ENCODE measurements around the gene ZNF138.
A peak's percentile ranks its signal among the peaks of the same experiment; 100 is the strongest.
"Not testable (repeated sequence)": the region's sequence is repeated elsewhere in the genome, so short reads cannot be mapped to it uniquely, and the experiment has no call there.

The ZNF138 gene

DNA sequence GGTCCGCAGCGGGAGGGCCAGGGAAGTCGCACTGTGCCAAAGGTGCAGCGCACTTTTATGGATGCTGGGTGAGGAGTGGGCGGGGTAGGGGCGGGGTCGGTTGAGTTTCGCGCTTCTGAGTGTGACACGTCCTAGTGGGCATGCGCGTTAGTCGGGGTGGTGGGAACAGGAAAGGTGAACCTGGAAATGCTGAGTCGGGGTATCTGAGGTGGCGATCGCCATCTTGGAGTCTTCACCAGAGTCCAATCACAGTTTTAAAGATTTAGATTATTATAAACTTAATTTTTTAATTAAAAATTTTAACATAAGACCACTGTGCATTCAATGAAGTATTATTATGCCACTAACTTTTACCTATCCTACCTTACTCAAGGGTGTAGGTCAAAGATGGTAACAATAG is 45.7 kb downstream of the ZNF138 start:
- no peak for DNase-seq

DNA sequence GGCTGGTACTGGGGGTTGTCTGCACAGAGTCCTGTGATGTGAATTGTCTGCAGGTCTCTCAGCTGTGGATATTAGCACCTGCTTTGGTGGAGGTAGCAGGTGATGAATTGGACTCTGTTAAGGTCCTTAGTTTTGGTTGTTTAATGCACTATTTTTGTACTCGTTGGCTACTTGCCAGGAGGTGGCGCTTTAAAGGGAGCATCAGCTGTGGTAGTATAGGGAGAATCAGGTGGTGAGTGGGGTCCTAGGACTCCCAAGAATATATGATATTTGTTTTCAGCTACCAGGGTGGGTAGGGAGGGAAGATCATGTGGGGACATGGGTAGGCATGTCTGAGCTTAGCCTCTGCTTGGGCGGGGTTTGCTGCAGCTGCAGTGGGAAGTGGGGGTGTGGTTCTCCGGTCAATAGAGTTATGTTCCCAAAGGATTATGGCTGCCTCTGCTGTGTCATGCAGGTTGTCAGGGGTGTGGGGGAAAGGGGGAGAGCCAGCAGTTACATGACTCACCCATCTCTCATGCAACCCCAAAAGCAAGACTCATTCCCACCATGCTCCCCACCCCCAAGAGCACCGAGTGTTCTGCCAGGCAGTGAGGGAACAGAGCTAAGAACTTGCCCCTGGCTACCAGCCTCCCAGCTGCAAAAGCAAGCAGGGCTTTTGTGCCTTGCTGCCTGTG is 55.2 kb downstream of the ZNF138 start:
- no peak for DNase-seq

DNA sequence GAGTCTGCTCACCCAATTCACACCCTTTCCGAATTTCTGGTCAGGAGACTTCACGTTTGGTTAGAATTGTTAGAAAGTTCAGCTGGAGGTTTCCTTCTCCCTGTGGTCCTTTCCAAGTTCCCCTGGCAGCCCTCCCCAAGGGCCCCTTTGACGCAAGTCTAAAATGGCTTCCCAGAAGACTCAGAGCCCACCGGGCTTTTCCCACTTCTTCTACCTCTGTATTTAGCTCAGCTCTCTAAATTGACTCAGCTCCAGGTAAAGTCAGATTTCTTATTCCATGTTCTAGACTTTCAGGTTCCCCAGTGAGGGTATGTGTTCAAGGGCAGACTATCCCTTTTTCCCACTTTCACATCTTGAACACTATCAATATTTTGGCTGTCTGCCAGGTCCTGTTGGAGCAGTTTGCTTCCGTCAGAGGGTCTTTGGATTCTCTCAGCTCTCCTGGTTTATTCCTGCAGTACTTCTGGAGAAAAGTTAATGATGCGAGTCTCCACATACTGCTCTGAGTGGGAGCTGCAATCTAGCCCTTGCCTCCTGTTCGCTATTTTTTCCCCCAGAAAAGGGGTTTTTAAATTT is 55.8 kb downstream of the ZNF138 start:
- no peak for DNase-seq

DNA sequence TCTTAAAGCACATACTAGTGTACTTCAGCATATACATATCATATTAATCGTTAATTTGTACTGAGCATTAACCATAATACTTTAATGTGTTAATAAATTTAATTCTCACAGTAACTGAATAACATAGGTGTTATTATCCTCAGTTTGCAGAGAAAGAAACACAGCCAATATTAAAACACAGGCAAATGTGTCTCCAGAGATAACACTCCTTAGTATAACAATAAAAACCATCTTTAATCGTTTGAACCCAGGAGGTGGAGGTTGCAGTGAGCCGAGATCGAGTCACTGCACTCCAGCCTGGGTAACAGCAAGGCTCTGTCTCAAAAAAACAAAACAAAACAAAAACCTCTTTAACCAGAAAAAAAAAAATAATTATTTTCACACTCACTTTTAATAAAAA is 59.5 kb downstream of the ZNF138 start:
- DNase-seq = no peak

DNA sequence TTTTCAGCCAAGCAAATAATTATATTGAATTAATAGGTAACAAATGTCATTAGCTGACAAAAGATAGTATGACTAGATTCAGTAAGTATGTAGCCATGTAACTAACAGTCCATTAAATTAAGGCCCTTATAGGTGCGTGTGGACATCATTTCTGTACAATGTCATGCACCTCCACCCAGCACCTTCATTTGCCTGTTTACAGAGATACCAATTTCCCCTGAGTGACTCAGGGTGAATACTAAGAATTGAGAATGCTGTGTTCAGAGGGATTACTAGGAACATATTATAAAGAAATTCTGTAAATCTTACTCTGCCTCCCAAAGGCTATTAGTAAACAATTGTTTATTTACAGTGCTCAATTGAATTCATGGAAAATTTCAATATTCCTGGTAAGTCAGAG is 60.7 kb downstream of the ZNF138 start:
- DNase-seq = no peak

DNA sequence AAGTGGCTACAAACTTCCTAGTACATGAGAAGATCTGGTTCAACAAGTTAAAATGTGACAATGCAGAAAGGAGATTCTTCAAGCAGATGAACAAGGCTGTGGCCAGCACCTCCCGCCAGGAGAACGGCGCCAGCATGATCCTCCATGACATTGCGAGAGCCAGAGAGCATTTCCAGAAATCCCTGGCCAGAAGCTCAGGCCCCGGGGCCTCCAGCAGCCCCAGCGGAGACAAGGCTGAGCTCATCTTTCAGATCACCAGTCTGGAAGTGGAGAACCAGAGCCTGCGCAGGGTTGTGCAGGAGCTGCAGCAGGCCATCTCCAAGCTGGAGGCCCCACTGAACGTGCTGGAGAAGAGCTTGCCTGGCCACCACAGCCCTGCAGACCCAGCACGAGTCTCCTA is 68.8 kb downstream of the ZNF138 start:
- DNase-seq = no peak

DNA sequence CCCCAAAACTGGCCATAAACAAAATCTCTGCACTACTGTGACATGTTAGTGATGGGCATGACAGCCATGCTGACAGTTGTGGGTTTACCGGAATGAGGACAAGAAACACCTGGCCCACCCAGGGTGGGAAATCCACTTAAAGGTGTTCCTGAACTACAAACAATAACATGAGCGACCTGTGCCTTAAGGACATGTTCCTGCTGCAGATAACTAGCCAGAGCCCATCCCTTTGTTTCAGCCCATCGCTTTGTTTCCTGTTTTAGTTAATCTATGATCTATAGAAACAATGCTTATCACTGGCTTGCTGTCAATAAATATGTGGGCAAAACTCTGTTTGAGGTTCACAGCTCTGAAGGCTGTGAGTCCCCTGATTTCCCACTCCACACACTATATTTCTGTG is 69.3 kb downstream of the ZNF138 start:
- DNase-seq = not testable (repeated sequence)

DNA sequence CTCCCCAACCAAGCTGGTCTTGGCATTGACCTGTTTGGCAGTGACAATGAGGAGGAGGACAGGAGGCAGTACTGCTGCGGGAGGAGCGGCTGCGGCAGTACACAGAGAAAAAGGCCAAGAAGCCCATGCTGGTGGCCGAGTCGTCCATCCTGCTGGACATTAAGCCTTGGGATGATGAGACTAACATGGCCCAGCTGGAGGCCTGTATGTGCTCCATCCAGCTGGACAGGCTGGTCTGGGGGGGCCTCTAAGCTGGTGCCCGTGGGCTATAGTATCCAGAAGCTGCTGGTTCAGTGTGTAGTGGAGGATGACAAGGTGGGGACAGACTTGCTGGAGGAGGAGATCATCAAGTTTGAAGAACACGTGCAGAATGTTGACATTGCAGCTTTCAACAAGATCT is 69.7 kb downstream of the ZNF138 start:
- no peak for DNase-seq

DNA sequence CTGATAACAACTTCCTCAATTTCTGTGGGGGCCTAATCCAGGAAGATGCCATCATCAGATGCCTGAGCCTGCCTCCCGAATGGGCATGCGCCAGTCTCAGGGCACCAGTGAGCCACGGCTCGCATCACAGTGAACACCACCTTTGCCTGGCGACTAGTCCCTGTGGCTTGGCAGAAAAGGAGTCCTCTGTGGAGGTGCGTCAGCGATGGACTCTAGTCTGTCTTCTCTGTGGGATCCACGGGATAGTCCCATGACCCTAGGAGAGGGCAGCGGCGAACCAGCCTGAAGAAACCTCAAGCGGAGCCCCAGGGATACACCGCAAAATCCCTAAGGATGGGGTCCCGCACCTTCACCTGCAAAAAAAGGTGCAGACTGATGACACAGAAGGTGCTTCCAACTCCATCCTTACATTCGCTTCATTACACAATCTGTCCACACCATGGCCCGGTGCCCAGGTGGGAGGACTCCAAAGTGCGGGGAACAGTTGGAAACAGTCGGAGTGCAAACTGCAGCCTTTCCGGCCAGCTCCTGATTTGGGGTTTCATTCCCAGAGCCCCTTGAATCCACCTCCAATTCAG is 73.7 kb downstream of the ZNF138 start:
- DNase-seq = no peak

DNA sequence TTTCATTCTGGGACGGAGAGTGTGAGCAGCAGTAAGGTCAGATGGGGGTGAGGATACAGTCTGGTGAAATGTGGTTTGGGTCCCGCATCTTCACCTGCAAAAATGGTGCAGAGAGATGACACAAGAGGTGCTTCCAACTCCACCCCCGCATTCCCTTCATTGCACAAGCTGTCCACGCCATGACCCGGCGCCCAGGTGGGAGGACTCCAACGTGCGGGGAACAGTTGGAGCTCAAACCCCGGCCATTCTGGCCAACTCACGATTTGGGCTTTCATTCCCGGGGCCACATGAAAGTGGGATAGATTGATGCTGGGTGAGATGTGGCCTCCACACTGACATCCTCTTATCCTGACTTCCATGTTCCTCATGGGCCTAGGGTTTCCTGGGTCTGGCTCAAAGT is 74.3 kb downstream of the ZNF138 start:
- no peak for DNase-seq

DNA sequence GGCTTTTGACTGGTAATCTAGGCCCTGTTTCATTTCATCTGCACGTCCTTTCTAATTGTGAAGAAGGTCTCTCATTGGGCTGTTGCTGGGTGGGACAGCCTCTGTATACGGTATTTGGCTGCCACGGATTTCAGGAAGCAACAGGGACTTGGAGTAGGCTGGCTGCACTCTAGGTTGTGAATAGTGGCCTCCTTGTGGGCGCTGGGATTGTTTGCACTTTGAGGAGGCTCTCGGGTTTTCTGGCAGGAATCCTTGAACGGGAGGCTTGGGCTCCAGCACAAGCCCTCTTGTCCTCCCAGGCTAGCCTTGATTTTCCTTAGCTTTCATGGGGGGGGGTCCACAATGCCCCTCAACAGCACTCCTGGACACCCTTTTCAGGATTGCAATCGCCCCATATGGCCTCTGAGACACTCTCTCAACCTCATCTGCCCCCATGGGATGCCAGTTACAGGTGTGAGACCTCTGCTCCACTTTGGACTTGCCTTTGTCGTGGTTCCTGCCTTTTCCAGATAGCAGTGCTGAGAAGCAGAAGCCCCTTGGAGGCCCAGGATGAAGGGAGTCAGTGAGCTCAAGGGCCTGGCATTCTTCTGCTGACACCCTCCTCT is 75.0 kb downstream of the ZNF138 start:
- no peak for DNase-seq

DNA sequence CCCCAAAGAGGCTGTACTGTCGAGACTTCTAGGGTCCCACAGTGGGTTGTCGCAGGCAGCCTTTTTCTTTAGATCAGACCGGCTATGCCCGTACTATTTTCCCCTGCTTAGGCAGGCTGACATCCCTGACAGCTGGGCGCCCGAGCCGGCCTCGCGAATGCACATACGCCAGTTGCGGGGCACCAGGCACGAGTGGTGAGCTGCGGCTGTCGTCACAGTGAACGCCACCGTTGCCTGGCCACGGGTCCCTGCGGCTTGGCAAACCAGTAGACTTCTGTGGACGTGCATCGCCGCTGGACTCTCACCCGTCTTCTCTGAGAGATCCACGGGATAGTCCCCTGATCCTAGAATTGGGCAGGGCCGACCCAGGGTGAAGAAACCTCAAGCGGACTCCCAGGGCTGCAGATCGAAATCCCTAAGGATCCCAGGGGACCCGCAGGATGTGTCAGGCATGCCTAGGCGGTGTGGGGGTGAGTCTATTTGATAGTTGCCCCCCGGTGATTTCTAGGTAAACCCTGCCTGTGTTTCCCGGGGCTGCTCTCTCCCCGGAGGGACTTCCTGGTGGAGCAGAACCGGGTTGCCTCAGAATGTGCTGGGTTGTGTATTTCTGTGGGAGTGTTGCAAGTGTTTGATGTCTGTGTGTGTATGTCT is 75.8 kb downstream of the ZNF138 start:
- DNase-seq = no peak

DNA sequence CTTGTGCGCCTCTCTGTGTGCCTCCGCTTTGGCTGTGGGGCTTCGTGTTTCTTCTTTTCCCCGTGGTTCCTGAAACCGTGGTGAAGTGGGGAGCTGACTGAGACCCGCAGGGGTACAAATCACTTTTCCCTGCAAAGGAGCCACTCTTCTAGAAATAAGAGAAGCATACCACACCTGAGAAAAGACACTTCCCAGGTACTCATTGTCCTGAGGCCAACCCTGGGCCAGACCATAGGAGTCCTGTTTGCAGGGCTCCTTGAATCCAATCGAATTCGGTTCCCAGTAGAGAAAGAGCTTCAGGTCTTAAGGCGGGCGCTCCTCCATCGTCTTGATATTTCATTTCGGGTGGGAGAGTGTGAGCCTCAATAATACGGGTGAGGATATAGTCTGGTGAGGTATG is 76.4 kb downstream of the ZNF138 start:
- DNase-seq = no peak

DNA sequence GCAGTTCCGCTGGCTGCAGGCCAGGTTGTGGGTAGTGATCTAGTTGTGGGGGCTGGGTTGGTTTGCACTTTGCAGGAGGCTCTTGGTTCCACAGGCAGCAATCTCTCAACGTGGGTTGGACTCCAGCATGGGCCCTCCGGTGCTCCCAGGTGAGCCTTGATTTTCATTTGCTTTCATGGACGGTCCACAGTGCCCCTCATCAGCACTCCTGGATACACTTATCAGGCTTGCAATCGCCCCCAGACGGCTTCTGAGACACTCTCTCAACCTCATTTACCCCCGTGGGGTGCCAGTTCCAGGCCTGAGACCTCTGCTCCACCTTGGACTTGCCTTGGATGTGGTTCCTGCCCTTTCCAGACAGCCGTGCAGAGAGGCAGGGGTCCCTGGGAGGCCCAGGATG is 77.5 kb downstream of the ZNF138 start:
- DNase-seq = no peak

DNA sequence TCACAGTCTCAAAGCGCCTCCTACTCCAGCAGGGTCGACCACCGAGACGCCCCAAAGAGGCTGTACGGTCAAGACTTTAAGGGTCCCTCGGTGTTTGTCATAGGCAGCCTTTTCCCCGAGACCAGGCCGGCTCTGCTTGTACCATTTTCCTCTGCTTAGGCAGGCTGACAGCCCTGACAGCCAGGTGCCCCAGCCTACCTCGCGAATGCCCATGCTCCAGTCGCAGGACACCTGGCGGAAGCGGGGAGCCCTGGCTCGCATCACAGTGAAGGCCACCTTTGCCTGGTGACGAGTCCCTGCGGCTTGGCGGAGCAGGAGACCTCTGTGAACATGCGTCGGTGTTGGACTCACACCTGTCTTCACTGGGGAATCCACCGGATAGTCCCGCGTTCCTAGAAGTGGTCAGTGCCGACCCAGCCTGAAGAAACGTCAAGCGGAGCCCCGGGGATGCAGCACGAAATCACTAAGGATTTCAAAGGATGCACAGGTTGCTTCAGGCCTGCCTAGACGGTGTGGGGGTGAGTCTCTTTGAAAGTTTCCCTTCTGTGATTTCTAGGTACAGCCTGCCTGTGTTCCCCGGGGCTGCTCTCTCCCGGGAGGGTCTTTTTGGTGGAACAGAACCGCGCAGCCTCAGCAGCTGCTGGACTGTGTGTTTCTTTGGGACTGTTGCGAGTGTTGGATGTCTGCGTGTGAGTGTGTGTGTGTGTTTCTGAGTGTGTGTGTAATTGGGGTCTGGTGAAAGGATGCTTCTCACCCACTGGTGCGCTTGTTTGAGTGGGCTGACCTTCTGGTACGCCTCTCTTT is 78.3 kb downstream of the ZNF138 start:
- DNase-seq = no peak

DNA sequence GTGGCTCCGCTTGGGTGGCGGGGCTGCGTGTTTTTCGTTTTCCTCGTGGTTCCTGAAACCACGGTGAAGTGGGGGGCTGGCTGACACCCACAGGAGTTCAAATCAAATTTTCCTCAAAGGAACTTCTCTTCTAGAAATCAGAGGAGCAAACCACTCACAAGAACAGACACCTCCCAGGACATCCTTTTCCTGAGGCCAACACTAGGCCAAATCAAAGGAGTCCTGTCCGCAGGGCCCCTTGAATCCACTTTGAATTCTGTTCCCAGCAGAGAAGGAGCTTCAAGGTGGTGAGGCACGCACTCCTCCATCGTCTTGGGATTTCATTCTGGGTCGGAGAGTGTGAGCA is 78.9 kb downstream of the ZNF138 start:
- DNase-seq = no peak

DNA sequence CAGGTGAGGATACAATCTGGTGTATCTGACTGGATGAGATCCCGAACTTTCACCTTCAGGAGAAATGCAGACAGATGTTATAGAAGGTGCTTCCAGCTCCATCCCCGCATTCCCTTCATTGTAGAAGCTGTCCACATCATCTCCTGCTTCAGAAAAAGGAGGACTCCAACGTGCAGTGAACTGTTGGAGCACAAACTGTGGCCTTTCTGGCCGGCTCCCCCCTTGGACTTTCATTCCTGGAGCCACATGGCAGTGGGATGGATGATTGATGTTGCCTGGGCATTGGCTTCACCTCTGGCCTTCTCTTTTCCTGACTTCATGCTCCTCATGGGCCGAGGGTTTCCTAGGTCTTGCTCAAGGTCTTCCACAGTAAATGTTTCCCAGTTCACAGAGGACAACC is 79.3 kb downstream of the ZNF138 start:
- DNase-seq = no peak

DNA sequence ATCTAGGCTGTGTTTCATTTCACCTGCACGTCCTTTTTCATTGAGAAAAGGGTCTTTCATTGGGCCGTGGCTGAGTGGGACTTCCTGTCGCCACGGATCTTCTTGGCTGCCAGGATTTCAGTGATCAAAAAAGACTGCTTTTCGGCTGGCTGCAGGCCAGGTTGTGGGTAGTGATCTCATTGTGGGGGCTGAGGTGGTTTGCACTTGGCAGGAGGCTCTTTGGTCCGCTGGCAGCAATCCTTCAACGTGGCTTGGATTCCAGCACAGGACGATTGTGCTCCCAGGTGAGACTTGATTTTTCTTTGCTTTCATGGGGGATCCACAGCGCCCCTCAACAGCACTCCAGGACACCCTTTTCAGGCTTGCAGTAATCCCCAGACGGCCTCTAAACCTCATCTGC is 79.9 kb downstream of the ZNF138 start:
- DNase-seq = no peak

DNA sequence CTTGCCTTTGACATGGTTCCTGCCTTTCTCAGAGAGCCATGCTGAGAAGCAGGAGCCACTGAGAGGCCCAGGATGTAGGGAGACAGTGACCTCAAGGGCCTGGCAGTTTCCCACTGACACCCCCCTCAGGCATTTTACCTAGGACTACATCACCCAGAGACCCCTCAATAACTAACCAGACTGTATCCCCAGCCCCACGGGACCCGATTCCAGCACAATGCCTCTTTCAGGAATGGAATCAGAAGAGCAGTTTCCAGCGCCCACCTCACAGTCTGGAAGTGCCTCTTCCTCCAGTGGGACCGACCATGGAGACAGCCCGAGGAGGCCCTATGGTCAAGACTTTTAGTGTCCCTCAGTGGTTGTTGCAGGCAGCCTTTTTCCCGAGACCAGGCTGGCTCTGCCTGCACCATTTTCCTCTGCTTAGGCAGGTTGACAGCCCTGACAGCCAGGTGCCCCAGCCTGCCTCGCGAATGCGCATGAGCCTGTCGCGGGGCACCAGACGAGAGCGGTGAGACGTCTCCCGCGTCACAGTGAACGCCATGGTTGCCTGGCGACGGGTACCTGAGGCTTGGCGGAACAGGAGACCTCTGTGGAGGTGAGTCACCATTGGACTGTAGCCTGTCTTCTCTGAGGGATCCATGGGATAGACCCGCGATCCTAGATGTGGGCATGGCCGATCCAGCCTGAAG is 80.5 kb downstream of the ZNF138 start:
- peak; percentile 3 for DNase-seq

DNA sequence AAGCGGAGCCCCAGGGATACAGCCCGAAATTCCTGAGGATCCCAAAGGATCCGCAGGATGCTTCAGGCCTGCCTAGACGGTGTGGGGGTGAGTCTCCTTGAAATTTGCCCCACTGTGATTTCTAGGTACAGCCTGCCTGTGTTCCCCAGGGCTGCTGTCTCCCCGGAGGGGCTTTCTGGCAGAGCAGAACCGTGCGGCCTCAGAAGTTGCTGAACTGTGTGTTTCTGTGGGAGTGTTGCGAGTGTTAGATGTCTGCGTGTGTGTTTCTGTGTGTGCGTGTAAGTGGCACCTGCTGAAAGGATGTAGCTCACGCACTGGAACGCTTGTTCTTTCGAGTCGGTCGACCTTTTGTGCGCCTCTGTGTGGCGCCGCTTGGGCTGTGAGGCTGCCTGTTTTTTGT is 81.0 kb downstream of the ZNF138 start:
- no peak for DNase-seq

DNA sequence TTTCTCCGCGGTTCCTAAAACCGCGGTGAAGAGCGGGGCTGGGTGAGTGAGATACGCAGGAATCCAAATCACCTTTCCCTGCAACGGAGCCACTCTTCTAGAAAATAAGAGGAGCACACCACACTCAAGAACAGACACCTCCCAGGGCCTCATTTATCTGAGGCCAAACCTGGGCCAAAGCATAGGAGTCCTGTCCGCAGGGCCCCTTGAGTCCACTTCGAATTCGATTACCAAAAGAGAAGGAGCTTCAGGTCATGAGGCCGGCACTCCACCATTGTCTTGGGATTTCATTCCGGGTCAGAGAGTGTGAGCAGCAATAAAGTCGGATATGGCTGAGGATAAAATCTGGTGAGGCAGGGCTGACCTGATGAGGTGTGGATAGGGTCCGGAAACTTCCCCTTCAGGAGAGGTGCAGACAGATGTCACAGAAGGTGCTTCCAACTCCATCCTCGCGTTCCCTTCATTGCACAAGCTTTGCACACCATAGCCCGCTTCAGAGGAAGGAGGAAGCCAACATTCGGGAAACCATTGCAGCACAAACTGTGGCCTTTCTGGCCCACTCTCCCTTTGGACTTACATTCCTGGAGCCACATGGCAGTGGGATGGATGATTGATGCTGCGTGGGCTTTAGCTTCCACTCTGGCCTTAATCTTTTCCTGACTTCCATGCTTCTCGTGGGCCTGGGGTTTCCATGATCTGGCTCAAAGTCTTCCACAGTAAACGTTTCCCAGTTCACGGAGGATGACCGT is 81.6 kb downstream of the ZNF138 start:
- DNase-seq = no peak
